NOMO-1 treated with DMSO at 0.1 percent for 48 hours (cell line): ENCODE results near the gene TPSAB1.
A peak's percentile ranks its signal among the peaks of the same experiment; 100 is the strongest.
"Not testable (repeated sequence)": the region's sequence is repeated elsewhere in the genome, so short reads cannot be mapped to it uniquely, and the experiment has no call there.

Experiments
- DNase-seq: peaks from one replicate; lab custom pipeline; 2025; ENCODE audit not compliant: unreplicated experiment; lab: John Stamatoyannopoulos, UW

The TPSAB1 gene

GRCh38 chr16:1223355-1224214, 16.9 kb upstream of the TPSAB1 start:
- no peak for DNase-seq

DNA sequence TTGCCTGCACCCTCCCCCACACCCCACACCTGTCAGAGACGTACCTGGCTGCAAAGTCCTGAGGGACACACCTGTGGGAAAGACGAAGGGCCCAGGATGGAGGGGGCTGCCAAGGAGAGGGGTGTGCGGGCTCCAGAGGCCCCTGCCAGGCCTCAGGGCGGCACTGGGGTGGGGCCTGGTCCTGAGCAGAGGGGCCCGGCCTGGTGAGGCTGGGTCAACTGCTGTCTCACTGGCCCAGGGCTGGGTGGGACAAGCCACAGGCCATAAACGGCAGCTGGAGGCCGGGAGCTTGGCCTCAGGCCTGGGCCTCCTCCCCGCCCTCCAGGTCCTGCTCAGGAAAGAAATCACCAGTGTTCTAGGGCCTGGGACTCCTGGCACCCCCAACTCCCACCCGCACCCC, 15.9 kb upstream of the TPSAB1 start:
- DNase-seq, result no peak

GRCh38 chr16:1225051-1225451, 15.5 kb upstream of the TPSAB1 start, which contains the start of gene TPSG1:
Gene TPSG1, minus strand, starts transcription at chr16:1225268. Its CDS starts 16 bp downstream, at chr16:1225252.
- DNase-seq, result no peak

- not testable (repeated sequence) for DNase-seq
These were observed 14.7 kb upstream of the TPSAB1 start for GRCh38 chr16:1225728-1226311.

GRCh38 chr16:1226692-1227091, 13.8 kb upstream of the TPSAB1 start:
- not testable (repeated sequence) for DNase-seq

DNA sequence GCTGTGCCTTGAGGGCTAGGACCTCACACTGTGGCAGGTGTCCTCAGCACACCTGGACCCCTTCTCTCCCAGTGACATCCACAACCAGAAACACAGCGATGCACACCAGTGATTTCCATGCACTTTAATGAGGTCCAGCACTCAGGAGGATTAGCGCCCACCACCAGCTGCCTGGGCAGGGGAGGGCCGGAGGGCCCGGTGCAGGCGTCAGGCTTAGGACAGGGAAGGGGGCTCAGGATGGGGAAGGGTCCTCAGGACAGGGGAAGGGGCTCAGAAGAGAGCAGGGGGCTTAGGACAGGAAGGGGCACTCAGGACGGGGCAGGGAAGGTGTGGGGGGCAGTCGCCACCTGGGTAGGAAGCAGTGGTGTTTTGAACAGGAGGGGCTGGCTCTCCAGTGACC, 12.3 kb upstream of the TPSAB1 start:
- not testable (repeated sequence) for DNase-seq

- DNase-seq, result not testable (repeated sequence)
These were observed 11.0 kb upstream of the TPSAB1 start for GRCh38 chr16:1229476-1229875.

DNA sequence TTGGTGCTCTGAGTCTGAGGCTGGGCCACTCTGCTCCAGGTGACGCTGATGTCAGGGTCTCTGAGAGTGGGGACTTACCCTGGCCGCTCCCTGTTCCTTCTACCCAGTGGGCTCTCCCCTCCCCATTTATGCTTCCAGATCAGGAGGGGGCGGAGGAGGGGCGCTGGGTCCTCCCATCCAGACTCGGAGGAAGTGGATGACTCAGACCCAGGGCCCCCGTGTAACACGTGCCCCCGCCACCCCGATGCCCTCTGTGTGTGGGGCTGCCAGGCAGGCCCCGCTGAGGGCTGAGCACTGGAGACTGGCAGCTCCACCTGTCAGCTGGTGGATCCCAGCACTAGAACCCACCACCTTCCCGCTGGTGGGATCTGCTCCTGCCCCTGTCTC, 10.4 kb upstream of the TPSAB1 start, which contains the start of gene TPSB2:
Gene TPSB2, minus strand, starts transcription at position 101 of the 387 bp plus-strand sequence. CDS start 233 bp downstream, outside the sequence.
- DNase-seq, result not testable (repeated sequence)

DNA sequence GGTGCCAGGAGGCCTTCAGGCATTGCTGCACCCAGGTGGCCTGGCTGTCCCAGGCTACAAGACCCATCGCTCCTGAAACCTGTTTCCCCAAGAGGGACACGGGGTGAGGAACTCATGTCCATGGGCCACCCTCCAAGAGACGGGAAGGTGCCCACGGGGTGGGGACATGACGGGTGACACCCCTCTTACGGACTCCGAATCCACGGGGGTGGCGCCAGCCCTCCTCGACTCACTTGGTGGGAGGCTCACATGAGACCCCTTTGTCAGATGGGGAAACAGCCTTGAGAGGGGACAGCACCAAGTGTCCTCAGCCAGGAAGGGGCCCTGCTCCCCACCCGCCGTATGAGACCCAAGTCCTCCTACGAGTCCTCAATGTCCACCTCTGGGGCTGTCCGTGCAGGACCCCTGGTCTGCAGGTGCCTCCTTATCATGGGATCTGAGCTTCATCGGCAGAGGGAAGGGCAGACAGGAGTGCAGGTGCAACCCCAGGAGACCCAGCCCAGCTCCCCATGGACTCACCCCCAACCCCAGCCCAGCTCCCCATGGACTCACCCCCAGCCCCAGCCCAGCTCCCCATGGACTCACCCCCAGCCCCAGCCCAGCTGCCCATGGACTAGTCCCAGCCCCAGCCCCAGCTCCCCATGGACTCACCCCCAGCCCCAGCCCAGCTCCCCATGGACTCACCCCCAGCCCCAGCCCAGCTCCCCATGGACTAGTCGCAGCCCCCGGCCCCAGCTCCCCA, 9.9 kb upstream of the TPSAB1 start:
- DNase-seq, result not testable (repeated sequence)

DNA sequence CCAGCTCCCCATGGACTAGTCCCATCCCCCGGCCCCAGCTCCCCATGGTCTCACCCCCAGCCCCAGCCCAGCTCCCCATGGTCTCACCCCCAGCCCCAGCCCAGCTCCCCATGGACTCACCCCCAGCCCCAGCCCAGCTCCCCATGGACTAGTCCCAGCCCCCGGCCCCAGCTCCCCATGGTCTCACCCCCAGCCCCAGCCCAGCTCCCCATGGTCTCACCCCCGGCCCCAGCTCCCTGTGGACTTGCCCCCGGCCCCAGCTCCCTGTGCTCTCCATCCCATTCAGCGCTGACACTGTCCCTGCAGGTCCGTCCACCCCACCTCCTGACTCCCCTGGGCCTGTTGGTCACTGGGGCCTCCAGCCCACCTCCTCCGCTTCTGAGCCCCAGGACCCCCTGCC, 9.2 kb upstream of the TPSAB1 start:
- DNase-seq, result not testable (repeated sequence)

DNA sequence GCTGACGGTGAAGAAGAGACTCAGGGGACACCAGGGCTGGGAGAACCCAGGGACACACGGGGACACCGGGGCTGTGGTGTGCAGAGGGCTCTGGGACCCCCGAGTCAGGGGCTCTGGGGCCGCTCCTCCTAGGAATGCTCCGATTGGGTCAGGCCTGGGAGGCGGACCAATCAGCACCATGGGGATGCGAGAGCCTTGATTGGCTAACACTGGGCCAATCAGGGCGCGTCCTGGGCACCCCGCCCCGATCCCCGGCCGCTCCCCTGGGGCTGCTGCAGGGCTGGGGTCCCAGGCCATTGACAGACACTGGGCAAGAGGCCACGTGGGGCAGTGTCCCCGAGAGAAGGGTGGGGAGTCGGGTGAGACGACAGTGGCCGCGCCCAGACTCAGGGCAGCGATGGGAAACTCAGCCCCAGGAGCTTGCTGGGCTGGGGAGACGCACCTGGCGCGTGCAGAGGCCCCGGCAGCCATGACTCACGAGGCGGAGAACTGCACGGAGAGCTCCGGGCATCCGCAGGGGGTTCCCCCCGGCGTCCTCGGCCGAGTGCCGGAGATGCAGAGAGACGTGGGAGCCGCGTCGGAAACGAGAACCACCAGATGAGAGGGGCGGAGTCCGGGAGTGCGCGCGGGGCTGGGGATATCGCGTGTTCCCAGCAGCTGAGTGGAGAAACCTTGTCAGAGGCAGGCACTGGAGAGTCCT, 8.3 kb upstream of the TPSAB1 start:
- DNase-seq, result not testable (repeated sequence)

GRCh38 chr16:1236659-1237058, 3.8 kb upstream of the TPSAB1 start:
- DNase-seq, result not testable (repeated sequence)

DNA sequence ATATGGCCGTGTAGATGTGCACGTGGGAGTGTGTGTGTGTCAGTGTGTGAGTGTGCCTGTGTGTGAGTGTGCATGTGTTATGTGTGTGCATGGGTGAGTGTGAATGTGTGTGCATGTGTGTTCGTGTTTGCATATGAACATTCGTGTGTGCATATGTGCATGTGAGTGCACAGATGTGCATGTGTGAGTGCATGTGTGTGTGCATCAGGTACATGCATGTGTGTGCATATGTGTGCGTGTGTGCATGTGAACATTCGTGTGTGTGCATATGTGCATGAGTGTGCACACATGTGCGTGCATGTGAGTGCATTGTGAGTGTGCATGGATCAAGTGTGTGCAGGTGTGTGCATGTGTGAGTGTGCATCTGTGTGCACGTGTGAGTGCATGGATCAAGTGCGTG, 2.5 kb upstream of the TPSAB1 start:
- no peak for DNase-seq

DNA sequence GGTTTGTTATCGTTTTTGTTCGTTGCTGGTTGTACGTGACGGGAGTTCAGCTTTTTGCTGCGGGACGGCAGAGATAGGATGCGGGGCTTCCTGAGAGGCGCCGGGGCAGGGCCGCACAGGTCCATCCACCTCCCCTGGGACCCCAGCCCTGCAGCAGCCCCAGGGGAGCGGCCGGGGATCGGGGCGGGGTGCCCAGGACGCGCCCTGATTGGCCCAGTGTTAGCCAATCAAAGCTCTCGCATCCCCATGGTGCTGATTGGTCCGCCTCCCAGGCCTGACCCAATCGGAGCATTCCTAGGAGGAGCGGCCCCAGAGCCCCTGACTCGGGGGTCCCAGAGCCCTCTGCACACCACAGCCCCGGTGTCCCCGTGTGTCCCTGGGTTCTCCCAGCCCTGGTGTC, 1.6 kb upstream of the TPSAB1 start:
- not testable (repeated sequence) for DNase-seq

DNA sequence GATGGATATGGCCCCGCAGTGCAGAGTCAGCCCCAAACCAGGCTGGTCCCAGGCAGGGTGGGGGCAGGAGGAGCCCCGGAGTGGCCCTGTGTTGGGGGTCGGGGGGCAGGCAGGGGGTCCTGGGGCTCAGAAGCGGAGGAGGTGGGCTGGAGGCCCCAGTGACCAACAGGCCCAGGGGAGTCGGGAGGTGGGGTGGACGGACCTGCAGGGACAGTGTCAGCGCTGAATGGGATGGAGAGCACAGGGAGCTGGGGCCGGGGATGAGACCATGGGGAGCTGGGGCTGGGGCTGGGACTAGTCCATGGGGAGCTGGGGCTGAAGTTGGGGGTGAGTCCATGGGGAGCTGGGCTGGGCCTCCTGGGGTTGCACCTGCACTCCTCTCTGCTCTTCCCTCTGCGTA, 930 bp upstream of the TPSAB1 start:
- not testable (repeated sequence) for DNase-seq

DNA sequence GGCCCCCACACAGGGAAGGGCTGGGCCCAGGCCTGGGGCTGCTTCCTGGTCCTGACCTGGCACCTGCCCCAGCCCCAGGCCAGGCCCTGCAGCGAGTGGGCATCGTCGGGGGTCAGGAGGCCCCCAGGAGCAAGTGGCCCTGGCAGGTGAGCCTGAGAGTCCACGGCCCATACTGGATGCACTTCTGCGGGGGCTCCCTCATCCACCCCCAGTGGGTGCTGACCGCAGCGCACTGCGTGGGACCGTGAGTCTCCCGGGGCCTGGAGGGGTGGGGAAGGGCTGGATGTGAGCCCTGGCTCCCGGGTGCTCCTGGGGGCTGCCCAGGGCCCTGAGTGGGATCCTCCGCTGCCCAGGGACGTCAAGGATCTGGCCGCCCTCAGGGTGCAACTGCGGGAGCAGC, 576 bp downstream of the TPSAB1 start:
- not testable (repeated sequence) for DNase-seq

- not testable (repeated sequence) for DNase-seq
These were observed 2.9 kb downstream of the TPSAB1 start for GRCh38 chr16:1243363-1243762.

- DNase-seq, result not testable (repeated sequence)
These were observed 3.7 kb downstream of the TPSAB1 start for GRCh38 chr16:1243907-1244850.

DNA sequence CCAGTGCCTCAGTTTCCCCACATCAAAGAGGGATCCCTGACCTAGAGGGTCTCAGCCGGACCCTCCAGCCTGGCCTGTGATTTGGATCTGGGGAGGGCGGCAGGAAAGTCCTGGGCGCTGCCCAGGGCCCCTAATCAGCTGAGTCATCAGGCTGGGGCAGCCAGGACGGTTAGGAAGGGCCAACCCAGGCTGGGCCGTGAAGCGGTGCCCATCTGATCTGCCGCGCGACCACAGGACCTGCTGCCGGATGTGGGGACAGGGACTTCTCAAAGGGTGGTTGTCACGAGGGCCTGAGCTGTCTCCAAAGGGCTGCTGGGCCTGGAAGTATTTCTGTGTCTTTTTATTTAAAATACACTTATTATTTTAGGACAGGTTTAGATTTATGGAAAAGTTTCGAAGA, 4.4 kb downstream of the TPSAB1 start:
- DNase-seq, result peak; percentile 73
